ENCODE measurements around the gene KCTD12.

DNA sequence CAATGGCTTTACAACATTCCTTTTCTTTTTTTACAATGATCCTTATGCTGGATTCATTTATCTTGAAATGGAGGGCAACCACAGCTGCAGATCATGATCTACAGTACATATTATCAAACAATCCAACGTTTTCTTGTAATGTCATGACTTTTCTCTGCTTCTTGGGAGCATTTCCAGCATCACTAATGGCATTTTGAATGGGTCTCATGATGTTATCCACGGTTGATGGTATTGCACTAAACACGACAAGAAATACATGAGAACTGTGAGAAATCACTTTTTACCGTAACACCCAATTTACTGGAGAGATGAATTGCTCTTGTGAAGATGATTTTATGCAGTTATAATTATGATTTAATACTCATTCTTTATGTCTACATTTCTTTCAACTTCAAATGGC, 45.9 kb upstream of the KCTD12 start:
- TF ChIP-seq, protein P1, sequence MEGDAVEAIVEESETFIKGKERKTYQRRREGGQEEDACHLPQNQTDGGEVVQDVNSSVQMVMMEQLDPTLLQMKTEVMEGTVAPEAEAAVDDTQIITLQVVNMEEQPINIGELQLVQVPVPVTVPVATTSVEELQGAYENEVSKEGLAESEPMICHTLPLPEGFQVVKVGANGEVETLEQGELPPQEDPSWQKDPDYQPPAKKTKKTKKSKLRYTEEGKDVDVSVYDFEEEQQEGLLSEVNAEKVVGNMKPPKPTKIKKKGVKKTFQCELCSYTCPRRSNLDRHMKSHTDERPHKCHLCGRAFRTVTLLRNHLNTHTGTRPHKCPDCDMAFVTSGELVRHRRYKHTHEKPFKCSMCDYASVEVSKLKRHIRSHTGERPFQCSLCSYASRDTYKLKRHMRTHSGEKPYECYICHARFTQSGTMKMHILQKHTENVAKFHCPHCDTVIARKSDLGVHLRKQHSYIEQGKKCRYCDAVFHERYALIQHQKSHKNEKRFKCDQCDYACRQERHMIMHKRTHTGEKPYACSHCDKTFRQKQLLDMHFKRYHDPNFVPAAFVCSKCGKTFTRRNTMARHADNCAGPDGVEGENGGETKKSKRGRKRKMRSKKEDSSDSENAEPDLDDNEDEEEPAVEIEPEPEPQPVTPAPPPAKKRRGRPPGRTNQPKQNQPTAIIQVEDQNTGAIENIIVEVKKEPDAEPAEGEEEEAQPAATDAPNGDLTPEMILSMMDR (IDR thresholded peaks at IDR 0.05; ENCODE audit: low read length): no peak
- no peak for TF ChIP-seq EZH2 (IDR thresholded peaks at IDR 0.05; ENCODE audit: borderline replicate concordance, low read length)

All from OCI-LY1 (cell line).